ENCODE results near the gene SBSN. TPM values are rescaled to one million over a fixed set of nuclear protein-coding genes. Genes with fewer than 3 reads are reported as not detected.

The SBSN gene
- total RNA-seq, 1 experiment from 2014 or later, result not detected

GRCh38 chr19:35552534-35553384 is 24.6 kb upstream of the SBSN start:
- TF ChIP-seq CTCF (IDR thresholded peaks at IDR 0.05; ENCODE audit: unreplicated experiment), result no peak
- Mint-ChIP-seq H3K27ac (ENCODE audit: unreplicated experiment) (no peak overlapping the region), H3K9me3 (ENCODE audit: low read depth, unreplicated experiment) (no peaks in the 10 kb centered on the region), H3K4me3 (ENCODE audit: low read depth, unreplicated experiment) (no peak overlapping the region), H3K4me1 (ENCODE audit: low read depth, unreplicated experiment) (peaks cover 13% of the 10 kb centered on the region), H3K27me3 (ENCODE audit: unreplicated experiment) (peaks cover 50% of the 10 kb centered on the region), H3K36me3 (ENCODE audit: insufficient read depth, unreplicated experiment) (peaks cover 14% of the 10 kb centered on the region)
- BruUV-seq (replicated peaks), result no TSS peak
- CTCF ChIA-PET, result no interaction called here
- no peak for DNase-seq
- intact Hi-C loops (cut with micrococcal nuclease; ENCODE audit: unreplicated experiment), result no loop called here

GRCh38 chr19:35551091-35551810 is 23.1 kb upstream of the SBSN start:
- Mint-ChIP-seq H3K9me3 (ENCODE audit: low read depth, unreplicated experiment) (no peaks in the 10 kb centered on the region), H3K4me1 (ENCODE audit: low read depth, unreplicated experiment) (peaks cover 24% of the 10 kb centered on the region), H3K4me3 (ENCODE audit: low read depth, unreplicated experiment) (no peak overlapping the region), H3K27me3 (ENCODE audit: unreplicated experiment) (peaks cover 38% of the 10 kb centered on the region), H3K36me3 (ENCODE audit: insufficient read depth, unreplicated experiment) (peaks cover 29% of the 10 kb centered on the region), H3K27ac (ENCODE audit: unreplicated experiment) (no peak overlapping the region)
- CTCF ChIA-PET, result no interaction called here
- TF ChIP-seq CTCF (IDR thresholded peaks at IDR 0.05; ENCODE audit: unreplicated experiment), result no peak
- no peak for DNase-seq
- BruUV-seq (replicated peaks), result no TSS peak
- intact Hi-C loops (cut with micrococcal nuclease; ENCODE audit: unreplicated experiment), result no loop called here

- no peaks in the 10 kb centered on the region for H3K9me3 Mint-ChIP-seq (ENCODE audit: low read depth, unreplicated experiment)
- CTCF ChIA-PET, result no interaction called here
- no peak for TF ChIP-seq CTCF (IDR thresholded peaks at IDR 0.05; ENCODE audit: unreplicated experiment)
- peaks cover 28% of the 10 kb centered on the region for H3K4me1 Mint-ChIP-seq (ENCODE audit: low read depth, unreplicated experiment)
- peaks cover 26% of the 10 kb centered on the region for H3K27me3 Mint-ChIP-seq (ENCODE audit: unreplicated experiment)
- no peak overlapping the region for H3K4me3 Mint-ChIP-seq (ENCODE audit: low read depth, unreplicated experiment)
- no TSS peak for BruUV-seq (replicated peaks)
- DNase-seq, result no peak
- H3K27ac Mint-ChIP-seq (ENCODE audit: unreplicated experiment), result no peak overlapping the region
- H3K36me3 Mint-ChIP-seq (ENCODE audit: insufficient read depth, unreplicated experiment), result peaks cover 42% of the 10 kb centered on the region
- intact Hi-C loops (cut with micrococcal nuclease; ENCODE audit: unreplicated experiment), result loop anchor here (5.0 kb wide), 1 partner anchor 38 kb away; the partner anchor contains the start of gene DMKN
Measured at GRCh38 chr19:35549879-35550523, 21.9 kb upstream of the SBSN start.

- CTCF ChIA-PET, result interaction anchor here (1.0 to 1.8 kb wide), 4 partner anchors 39 to 166 kb away, joined by 3 to 4 read pairs (median 4); no protein-coding TSS in a partner anchor
- H3K27me3 Mint-ChIP-seq (ENCODE audit: unreplicated experiment), result peaks cover 19% of the 10 kb centered on the region
- BruUV-seq (replicated peaks), result no TSS peak
- no peak overlapping the region for H3K27ac Mint-ChIP-seq (ENCODE audit: unreplicated experiment)
- no peak overlapping the region for H3K4me3 Mint-ChIP-seq (ENCODE audit: low read depth, unreplicated experiment)
- intact Hi-C loops (cut with micrococcal nuclease; ENCODE audit: unreplicated experiment), result loop anchor here (5.0 kb wide), 1 partner anchor 37 kb away; the partner anchor contains the start of gene DMKN
- peaks cover 28% of the 10 kb centered on the region for H3K4me1 Mint-ChIP-seq (ENCODE audit: low read depth, unreplicated experiment)
- peak; percentile 58 for TF ChIP-seq CTCF (IDR thresholded peaks at IDR 0.05; ENCODE audit: unreplicated experiment)
- no peaks in the 10 kb centered on the region for H3K9me3 Mint-ChIP-seq (ENCODE audit: low read depth, unreplicated experiment)
- peak; percentile 72 for DNase-seq
- peaks cover 48% of the 10 kb centered on the region for H3K36me3 Mint-ChIP-seq (ENCODE audit: insufficient read depth, unreplicated experiment)
Measured at GRCh38 chr19:35549174-35549788, 21.2 kb upstream of the SBSN start.

Data from Calu3 (cell line).